Stimulated activated CD8-positive, alpha-beta memory T cell treated with anti-CD3 and anti-CD28 coated beads, Interleukin-12 subunit alpha, Interleukin-12 subunit beta, amount 100 ng/mL, for 24 hours (primary cell): Measurements from ENCODE around the gene MIDN.

Experiments
- DNase-seq: peaks from one replicate; pipeline ENCODE4 v3.0.0-alpha.2; 2020; ENCODE audit errors: extremely low read depth

The MIDN gene

GRCh38 chr19:1282588-1283206 is 34.3 kb downstream of the MIDN start:
- no peak for DNase-seq

GRCh38 chr19:1283207-1283916 is 35.0 kb downstream of the MIDN start:
- DNase-seq = no peak

- no peak for DNase-seq
These were observed 35.5 kb downstream of the MIDN start for GRCh38 chr19:1283917-1284292.

- DNase-seq = no peak
These were observed 36.1 kb downstream of the MIDN start for GRCh38 chr19:1284293-1284978.

GRCh38 chr19:1284979-1285736 is 36.8 kb downstream of the MIDN start:
- no peak for DNase-seq

GRCh38 chr19:1285737-1286360 is 37.5 kb downstream of the MIDN start, which contains the start of gene EFNA2:
Gene EFNA2 (plus strand): TSS chr19:1285873. CDS start chr19:1286169, 296 bp downstream.
- no peak for DNase-seq

- no peak for DNase-seq
These were observed 38.3 kb downstream of the MIDN start for GRCh38 chr19:1286487-1287353.

- no peak for DNase-seq
These were observed 39.2 kb downstream of the MIDN start for GRCh38 chr19:1287354-1288225.

- DNase-seq = no peak
These were observed 39.8 kb downstream of the MIDN start for GRCh38 chr19:1288226-1288612.

GRCh38 chr19:1288833-1289685 is 40.7 kb downstream of the MIDN start:
- no peak for DNase-seq

- no peak for DNase-seq
These were observed 41.3 kb downstream of the MIDN start for GRCh38 chr19:1289686-1290025.

- no peak for DNase-seq
These were observed 41.9 kb downstream of the MIDN start for GRCh38 chr19:1290196-1290702.

GRCh38 chr19:1290703-1291651 is 42.6 kb downstream of the MIDN start:
- no peak for DNase-seq

GRCh38 chr19:1291761-1292418 is 43.5 kb downstream of the MIDN start:
- no peak for DNase-seq

GRCh38 chr19:1292419-1293151 is 44.2 kb downstream of the MIDN start:
- DNase-seq = no peak
